HG03108 (cell line): Measurements from ENCODE around the gene JUN.

ENCODE experiments used
- ATAC-seq: cut with Tn5 transposase; IDR thresholded peaks from one replicate; pipeline ENCODE4 v1.9.1; 2021; ENCODE audit warnings: moderate library complexity; ENCODE audit not compliant: unreplicated experiment

Gene JUN

GRCh38 chr1:58764294-58764978 lies 19.4 kb downstream of the JUN start:
- ATAC-seq: no peak

- no peak for ATAC-seq
These were observed 20.6 kb downstream of the JUN start for GRCh38 chr1:58763214-58763613.

- no peak for ATAC-seq
These were observed 21.0 kb downstream of the JUN start for GRCh38 chr1:58762806-58763205.

- peak; percentile 87 for ATAC-seq
These were observed 28.4 kb downstream of the JUN start for GRCh38 chr1:58755468-58755872.

- peak; percentile 9 for ATAC-seq
These were observed 29.0 kb downstream of the JUN start for GRCh38 chr1:58754683-58755467.

GRCh38 chr1:58754073-58754613 lies 29.7 kb downstream of the JUN start:
- no peak for ATAC-seq

- ATAC-seq: no peak
These were observed 30.4 kb downstream of the JUN start for GRCh38 chr1:58753431-58753866.

GRCh38 chr1:58749646-58750045 lies 34.2 kb downstream of the JUN start:
- no peak for ATAC-seq

- no peak for ATAC-seq
These were observed 35.2 kb downstream of the JUN start for GRCh38 chr1:58748666-58749065.

GRCh38 chr1:58746757-58747156 lies 37.1 kb downstream of the JUN start:
- no peak for ATAC-seq

- ATAC-seq: no peak
These were observed 37.7 kb downstream of the JUN start for GRCh38 chr1:58746182-58746581.

- ATAC-seq: no peak
These were observed 38.2 kb downstream of the JUN start for GRCh38 chr1:58745666-58746065.

- ATAC-seq: no peak
These were observed 38.7 kb downstream of the JUN start for GRCh38 chr1:58745117-58745516.

- no peak for ATAC-seq
These were observed 41.9 kb downstream of the JUN start for GRCh38 chr1:58741678-58742553.

GRCh38 chr1:58739856-58740466 lies 43.9 kb downstream of the JUN start:
- no peak for ATAC-seq

- no peak for ATAC-seq
These were observed 45.0 kb downstream of the JUN start for GRCh38 chr1:58738876-58739275.

- ATAC-seq: no peak
These were observed 48.3 kb downstream of the JUN start for GRCh38 chr1:58735586-58735985.

GRCh38 chr1:58734630-58735029 lies 49.2 kb downstream of the JUN start:
- ATAC-seq: no peak

GRCh38 chr1:58732087-58732775 lies 51.6 kb downstream of the JUN start:
- ATAC-seq: no peak
